SK-N-SH (cell line): Measurements from ENCODE around the gene FHL2. TPM values are rescaled to one million over a fixed set of nuclear protein-coding genes. Genes with fewer than 3 reads are reported as not detected.

Experiments
- CTCF ChIA-PET: fragments of 300-600, 350-600 bp; formaldehyde crosslinking; extraction: SDS; loops from one replicate; lab custom pipeline; 2021; lab: Yijun Ruan, JAX
- POLR2A ChIA-PET: fragments of 350-600 bp; sonication (Branson Sonifier 250); formaldehyde crosslinking; extraction: SDS; loops from one replicate; lab custom pipeline; 2020; ENCODE audit warnings: antibody characterized with exemption, inconsistent platforms; lab: Yijun Ruan, JAX
- DNase-seq: peaks from one replicate; pipeline ENCODE4 v3.0.0; 2012
- H2AFZ ChIP-seq: fragments of 200-600 bp; sonication (generic); 2 replicates; pipeline ENCODE4 v1.8.1; 2016; ENCODE audit warnings: antibody characterized with exemption, mild to moderate bottlenecking, low read depth
- H3F3A ChIP-seq: fragments of 200-600 bp; sonication (generic); replicated peaks from 2 replicates; pipeline ENCODE3; 2016; ENCODE audit warnings: antibody characterized with exemption, mild to moderate bottlenecking; ENCODE audit not compliant: insufficient read depth
- H3K27ac ChIP-seq, 2 experiments: fragments of 200-500 bp in 1 of 2; fragments of 200-600 bp in 1 of 2; sonication (Bioruptor generic) in 1 of 2; sonication (generic), shearing (Covaris generic) in 1 of 2; 2 replicates each; pipeline versions ENCODE4 v1.5.1 to v1.6.1; 2014 to 2016; ENCODE audit warnings: low read depth in 2 of 2, inconsistent platforms in 1 of 2, low read length in 1 of 2, mild to moderate bottlenecking in 1 of 2, mixed read lengths in 1 of 2
- H3K27me3 ChIP-seq: fragments of 200-600 bp; sonication (generic), shearing (Covaris generic); 2 replicates; pipeline ENCODE4 v1.6.1; 2016; ENCODE audit warnings: mixed run types; ENCODE audit not compliant: insufficient read depth
- H3K36me3 ChIP-seq, 2 experiments: fragments of 200-500 bp in 1 of 2; fragments of 200-600 bp in 1 of 2; sonication (Bioruptor generic) in 1 of 2; sonication (generic) in 1 of 2; replicated peaks in 1 of 2; 2 replicates each; pipeline versions ENCODE3 to v1.5.1; 2014 to 2016; ENCODE audit warnings: low read length in 1 of 2, mild to moderate bottlenecking in 1 of 2; ENCODE audit not compliant: insufficient read depth in 2 of 2, control insufficient read depth in 1 of 2
- H3K4me1 ChIP-seq, 2 experiments: fragments of 200-500 bp in 1 of 2; fragments of 200-600 bp in 1 of 2; sonication (Bioruptor generic) in 1 of 2; sonication (generic), shearing (Covaris generic) in 1 of 2; 2 replicates each; pipeline versions ENCODE4 v1.5.1 to v1.6.1; 2014 to 2016; ENCODE audit warnings: low read depth in 1 of 2, low read length in 1 of 2, mixed run types in 1 of 2; ENCODE audit not compliant: insufficient read depth in 2 of 2, control insufficient read depth in 1 of 2
- H3K4me2 ChIP-seq: fragments of 200-600 bp; sonication (generic), shearing (Covaris generic); 2 replicates; pipeline ENCODE4 v1.6.1; 2017; ENCODE audit warnings: mixed run types
- H3K4me3 ChIP-seq, 2 experiments: fragments of 200-500 bp in 1 of 2; fragments of 200-600 bp in 1 of 2; sonication (Bioruptor generic) in 1 of 2; sonication (generic), shearing (Covaris generic) in 1 of 2; 2 replicates each; pipeline versions ENCODE4 v1.5.1 to v1.8.1; 2014 to 2016; ENCODE audit warnings: low read depth in 2 of 2, inconsistent platforms in 1 of 2, low read length in 1 of 2, mild to moderate bottlenecking in 1 of 2, mixed read lengths in 1 of 2, moderate library complexity in 1 of 2
- H3K79me2 ChIP-seq: fragments of 200-600 bp; sonication (generic); 2 replicates; pipeline ENCODE4 v1.8.1; 2017; ENCODE audit warnings: mild to moderate bottlenecking; ENCODE audit not compliant: insufficient read depth
- H3K9ac ChIP-seq: fragments of 200-600 bp; sonication (generic); 2 replicates; pipeline ENCODE4 v1.6.1; 2017; ENCODE audit warnings: mixed run types
- H3K9me2 ChIP-seq: fragments of 200-600 bp; sonication (generic); 2 replicates; pipeline ENCODE4 v1.6.1; 2017; ENCODE audit warnings: mixed run types
- H3K9me3 ChIP-seq: fragments of 200-600 bp; sonication (generic); 2 replicates; pipeline ENCODE4 v1.6.1; 2017; ENCODE audit warnings: mixed run types, mild to moderate bottlenecking, moderate library complexity
- H4K20me1 ChIP-seq: fragments of 200-600 bp; sonication (generic); 2 replicates; pipeline ENCODE4 v1.6.1; 2017; ENCODE audit warnings: mild to moderate bottlenecking, mixed run types; ENCODE audit not compliant: insufficient read depth
- EP300 ChIP-seq, 2 experiments: IDR thresholded peaks; 2 replicates each; pipeline versions ENCODE4 v1.4.0 to v1.6.1; 2012; ENCODE audit warnings: borderline replicate concordance in 1 of 2, low read depth in 1 of 2, low read length in 1 of 2
- EZH2phosphoT487 ChIP-seq: fragments of 200-600 bp; sonication (generic); IDR thresholded peaks from 2 replicates; pipeline ENCODE4 v1.6.1; 2017; ENCODE audit warnings: low read depth, mixed run types, mild to moderate bottlenecking, antibody characterized with exemption, moderate library complexity, borderline replicate concordance
- MAX ChIP-seq: IDR thresholded peaks from 2 replicates; pipeline ENCODE4 v1.4.0; 2012; ENCODE audit warnings: low read depth
- MEF2A ChIP-seq: IDR thresholded peaks from 2 replicates; pipeline ENCODE4 v1.4.0; 2012; ENCODE audit warnings: low read depth, borderline replicate concordance
- NFIC ChIP-seq: IDR thresholded peaks from 2 replicates; pipeline ENCODE4 v1.4.0; 2012; ENCODE audit warnings: borderline replicate concordance
- PBX3 ChIP-seq: IDR thresholded peaks from 2 replicates; pipeline ENCODE4; 2012
- RCOR1 ChIP-seq: fragments of 150-350 bp; IDR thresholded peaks from 2 replicates; pipeline ENCODE4 v1.6.1; 2017; ENCODE audit warnings: antibody characterized with exemption, low read length
- REST ChIP-seq: IDR thresholded peaks from 2 replicates; pipeline ENCODE4 v1.6.1; 2012; ENCODE audit warnings: mild to moderate bottlenecking, low read depth, low read length, moderate library complexity
- RFX5 ChIP-seq: IDR thresholded peaks from 2 replicates; pipeline ENCODE4 v1.6.1; 2012; ENCODE audit warnings: mild to moderate bottlenecking, improper control_type of control experiment, low read length
- TAF1 ChIP-seq: IDR thresholded peaks from 2 replicates; pipeline ENCODE4 v1.6.1; 2012; ENCODE audit warnings: low read depth, mild to moderate bottlenecking, low read length, moderate library complexity, borderline replicate concordance
- TCF12 ChIP-seq: IDR thresholded peaks from 2 replicates; pipeline ENCODE4 v1.4.0; 2012
- TEAD4 ChIP-seq: IDR thresholded peaks from 2 replicates; pipeline ENCODE4 v1.4.0; 2012; ENCODE audit warnings: mild to moderate bottlenecking, borderline replicate concordance; ENCODE audit not compliant: insufficient read depth
- ZBTB33 ChIP-seq: IDR thresholded peaks from 2 replicates; pipeline ENCODE4 v1.4.0; 2012; ENCODE audit warnings: low read depth, borderline replicate concordance
- whole genome bisulfite sequencing: methylation state at CpG from one replicate; pipeline ENCODE4 v1.1.6; 2017; ENCODE audit warnings: low lambda C conversion rate; 5-methylcytosine and 5-hydroxymethylcytosine counted together
- polyA plus RNA-seq, 3 experiments: library from polyadenylated mRNA; depleted of rRNA; stranded (reverse); fragments of >200 nt; gene quantifications; 2 replicates each; pipeline ENCODE4 v1.2.3, GENCODE V29; 2012

The FHL2 gene
- polyA plus RNA-seq, 1 of the 3 experiments (the other 2 are of a cell fraction): 31.7 TPM

- H3K9ac ChIP-seq: no peak overlapping the region
- DNase-seq: no peak
- H3K36me3 ChIP-seq: no peaks in the 10 kb centered on the region
- no peaks in the 10 kb centered on the region for H4K20me1 ChIP-seq
- no peak overlapping the region for H3K4me3 ChIP-seq
- CTCF ChIA-PET: interaction anchor here (0.6 to 1.4 kb wide), 4 partner anchors 10 to 33 kb away, joined by 3 to 6 read pairs (median 3); partner anchors contain the start of gene FHL2
- H3K27ac ChIP-seq: peak overlapping the region in 1 of 2 experiments; percentile 47; a peak in 1 of 4 replicates
- H3K79me2 ChIP-seq: no peaks in the 10 kb centered on the region
- 72% methylated on average over 2 of the region's 2 CpGs for WGBS
- H3K27me3 ChIP-seq: 0 out of 2 replicates have a peak, but pooled peaks cover 4% of the 10 kb centered on the region
- H3K9me3 ChIP-seq: no peaks in the 10 kb centered on the region
- TF ChIP-seq MEF2A (no peak), TAF1 (no peak), REST (no peak), NFIC (no peak), RFX5 (no peak), MAX (no peak), TEAD4 (no peak), RCOR1 (no peak)
- no peak overlapping the region for H3K4me2 ChIP-seq
- H3F3A ChIP-seq: no peaks in the 10 kb centered on the region
- H3K9me2 ChIP-seq: no peaks in the 10 kb centered on the region
- H3K4me1 ChIP-seq: peaks cover 0 to 14% of the 10 kb centered on the region in 2 experiments; a peak in 2 of 4 replicates
- no peak overlapping the region for H2AFZ ChIP-seq
- POLR2A ChIA-PET: no interaction called here
Observed at GRCh38 chr2:105432044-105432399, 33.2 kb upstream of the FHL2 start.

- H3K4me3 ChIP-seq: no peak overlapping the region
- H4K20me1 ChIP-seq: no peaks in the 10 kb centered on the region
- H3F3A ChIP-seq: no peaks in the 10 kb centered on the region
- H3K9ac ChIP-seq: no peak overlapping the region
- H3K27ac ChIP-seq: peak overlapping the region in 1 of 2 experiments; percentile 47; a peak in 2 of 4 replicates
- CTCF ChIA-PET: interaction anchor here (0.6 to 1.4 kb wide), 4 partner anchors 9 to 33 kb away, joined by 3 to 6 read pairs (median 3); partner anchors contain the start of gene FHL2
- H2AFZ ChIP-seq: no peak overlapping the region
- H3K79me2 ChIP-seq: no peaks in the 10 kb centered on the region
- H3K9me3 ChIP-seq: no peaks in the 10 kb centered on the region
- H3K4me2 ChIP-seq: no peak overlapping the region
- 29% methylated on average over 4 of the region's 4 CpGs for WGBS
- POLR2A ChIA-PET: no interaction called here
- H3K27me3 ChIP-seq: 0 out of 2 replicates have a peak, but pooled peaks cover 4% of the 10 kb centered on the region
- TF ChIP-seq PBX3 (peak; percentile 52; the same call in 1 of the 2 replicates), NFIC (no peak; the same call in 1 of the 2 replicates), ZBTB33 (no peak), EZH2phosphoT487 (no peak), TCF12 (peak; percentile 41; the same call in 1 of the 2 replicates), EP300 (IDR thresholded peaks at IDR 0.05; ENCODE audit: borderline replicate concordance in 1 of 2, low read depth in 1 of 2, low read length in 1 of 2) (peak in 1 of 2 experiments; percentile 58; a peak in 2 of 4 replicates)
- TF ChIP-seq, all 33 proteins: peak for 3
- Histone ChIP-seq H3K36me3 (no peaks in the 10 kb centered on the region), H3K9me2 (no peaks in the 10 kb centered on the region), H3K4me1 (peaks cover 0 to 18% of the 10 kb centered on the region in 2 experiments; a peak in 2 of 4 replicates)
- peak; percentile 37 for DNase-seq
Observed at GRCh38 chr2:105431367-105432043, 32.7 kb upstream of the FHL2 start.
